SK-N-MC (cell line): ENCODE results near the gene WASL.

Experiments used
- EZH2 ChIP-seq: fragments of 200-600 bp; sonication (generic); IDR thresholded peaks from one replicate; pipeline ENCODE4 v1.6.1; 2017; ENCODE audit warnings: antibody characterized with exemption
- POLR2AphosphoS5 ChIP-seq: IDR thresholded peaks from 2 replicates; pipeline ENCODE4 v1.6.1; 2012; ENCODE audit warnings: mild to moderate bottlenecking, low read depth, low read length, borderline replicate concordance

- TF ChIP-seq EZH2 (no peak), POLR2AphosphoS5 (no peak)
Measured at GRCh38 chr7:123727071-123727837, 21.5 kb downstream of the WASL start.
